Measurements from ENCODE around the gene DNAJC16.

The DNAJC16 gene

DNA sequence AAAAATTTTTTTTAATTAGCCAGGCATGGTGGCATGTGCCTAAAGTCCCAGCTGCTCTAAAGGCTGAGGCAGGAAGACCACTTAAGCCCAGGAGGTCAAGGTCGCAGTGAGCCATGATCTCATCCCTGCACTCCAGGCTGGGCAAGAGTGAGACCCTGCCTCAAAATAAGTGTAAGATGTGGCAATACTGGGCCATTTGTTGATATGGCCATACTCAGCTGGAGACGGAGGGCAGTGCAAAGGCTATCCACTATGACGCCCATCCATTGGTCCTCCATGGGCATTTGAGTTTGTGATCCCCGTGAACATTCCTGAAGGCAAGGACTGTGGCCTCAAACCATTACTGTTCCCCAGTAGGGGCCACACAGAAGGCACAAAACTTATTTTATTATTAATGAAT is 4.1 kb upstream of the DNAJC16 start:
- no peak for DNase-seq (ENCODE audit: low read depth in 2 of 2)
- TF ChIP-seq, protein P1, sequence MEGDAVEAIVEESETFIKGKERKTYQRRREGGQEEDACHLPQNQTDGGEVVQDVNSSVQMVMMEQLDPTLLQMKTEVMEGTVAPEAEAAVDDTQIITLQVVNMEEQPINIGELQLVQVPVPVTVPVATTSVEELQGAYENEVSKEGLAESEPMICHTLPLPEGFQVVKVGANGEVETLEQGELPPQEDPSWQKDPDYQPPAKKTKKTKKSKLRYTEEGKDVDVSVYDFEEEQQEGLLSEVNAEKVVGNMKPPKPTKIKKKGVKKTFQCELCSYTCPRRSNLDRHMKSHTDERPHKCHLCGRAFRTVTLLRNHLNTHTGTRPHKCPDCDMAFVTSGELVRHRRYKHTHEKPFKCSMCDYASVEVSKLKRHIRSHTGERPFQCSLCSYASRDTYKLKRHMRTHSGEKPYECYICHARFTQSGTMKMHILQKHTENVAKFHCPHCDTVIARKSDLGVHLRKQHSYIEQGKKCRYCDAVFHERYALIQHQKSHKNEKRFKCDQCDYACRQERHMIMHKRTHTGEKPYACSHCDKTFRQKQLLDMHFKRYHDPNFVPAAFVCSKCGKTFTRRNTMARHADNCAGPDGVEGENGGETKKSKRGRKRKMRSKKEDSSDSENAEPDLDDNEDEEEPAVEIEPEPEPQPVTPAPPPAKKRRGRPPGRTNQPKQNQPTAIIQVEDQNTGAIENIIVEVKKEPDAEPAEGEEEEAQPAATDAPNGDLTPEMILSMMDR (IDR thresholded peaks at IDR 0.05; ENCODE audit: low read depth, low read length) = no peak
- H3K4me3 ChIP-seq (replicated peaks in 1 of 2; ENCODE audit: low read depth in 2 of 2, low read length in 2 of 2) = no peak overlapping the region

DNA sequence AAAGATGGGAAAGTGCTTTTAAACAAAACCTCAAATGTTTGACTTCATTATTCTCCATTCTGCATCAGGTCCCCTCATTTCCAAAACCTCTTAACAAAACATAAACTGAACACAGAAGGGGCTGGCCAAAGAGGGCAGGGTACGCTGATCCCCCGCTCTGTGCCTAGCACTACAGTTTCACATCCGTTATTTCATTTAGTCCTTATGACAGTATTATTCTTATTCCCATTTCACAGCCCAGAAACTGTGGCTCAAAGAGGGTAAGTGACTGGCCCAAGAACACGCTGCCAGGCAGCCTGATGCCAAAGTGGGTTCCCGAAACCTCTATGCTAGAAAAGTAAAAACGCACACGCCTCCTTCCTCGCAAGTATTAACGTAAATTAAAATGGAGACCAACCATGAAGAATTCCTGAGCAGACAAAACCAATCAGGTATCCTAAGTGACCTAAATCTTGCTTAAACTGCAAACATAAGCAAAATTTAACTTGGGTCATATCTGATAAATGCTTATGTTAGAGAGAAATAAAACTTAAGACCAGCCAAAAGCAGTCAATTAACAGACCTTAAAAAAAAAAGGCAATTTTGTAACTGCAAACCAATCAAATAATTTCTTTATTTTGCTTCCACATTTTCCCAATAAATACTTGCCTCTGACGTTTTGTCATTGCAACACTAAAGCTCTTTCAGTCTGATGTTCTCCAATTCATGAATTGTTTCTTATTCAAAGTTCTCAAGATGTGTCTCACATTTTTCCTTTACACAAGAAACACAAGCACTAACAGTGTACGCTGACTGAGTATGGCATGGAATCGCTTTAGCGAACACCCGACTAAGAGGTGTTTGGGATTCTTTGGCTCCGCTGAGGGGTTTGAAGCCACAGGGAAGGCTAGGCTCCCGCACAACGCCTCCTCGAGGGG is 3.3 kb upstream of the DNAJC16 start:
- peak overlapping the region; percentile 67 to 69 for H3K4me3 ChIP-seq (replicated peaks in 1 of 2; ENCODE audit: low read depth in 2 of 2, low read length in 2 of 2)
- TF ChIP-seq, protein P1 (IDR thresholded peaks at IDR 0.05; ENCODE audit: low read depth, low read length) = no peak
- DNase-seq (ENCODE audit: low read depth in 2 of 2) = peak in 1 of 2 donors; percentile 50

DNA sequence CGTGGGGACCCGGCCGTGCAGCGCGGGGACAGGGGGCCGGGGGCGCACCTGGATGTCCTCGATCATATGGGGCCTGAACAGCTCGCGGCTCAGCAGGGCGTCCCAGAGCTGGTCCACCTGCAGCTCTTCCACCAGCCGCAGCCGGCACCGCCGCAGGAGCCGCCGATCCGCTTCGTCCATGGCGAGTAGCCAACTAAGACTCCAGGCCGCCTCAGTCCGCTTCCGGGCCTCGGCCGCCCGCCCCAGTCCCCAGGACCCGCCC is 2.7 kb upstream of the DNAJC16 start, which contains the start of gene CASP9:
Gene CASP9 (minus strand): TSS at position 195 of the 262 bp plus-strand sequence. CDS start 15 bp downstream, at position 180.
- TF ChIP-seq, protein P1 (IDR thresholded peaks at IDR 0.05; ENCODE audit: low read depth, low read length) = no peak
- no peak for DNase-seq (ENCODE audit: low read depth in 2 of 2)
- H3K4me3 ChIP-seq (replicated peaks in 1 of 2; ENCODE audit: low read depth in 2 of 2, low read length in 2 of 2) = peak within 1 kb of the TSS; percentile 70 to 77

DNA sequence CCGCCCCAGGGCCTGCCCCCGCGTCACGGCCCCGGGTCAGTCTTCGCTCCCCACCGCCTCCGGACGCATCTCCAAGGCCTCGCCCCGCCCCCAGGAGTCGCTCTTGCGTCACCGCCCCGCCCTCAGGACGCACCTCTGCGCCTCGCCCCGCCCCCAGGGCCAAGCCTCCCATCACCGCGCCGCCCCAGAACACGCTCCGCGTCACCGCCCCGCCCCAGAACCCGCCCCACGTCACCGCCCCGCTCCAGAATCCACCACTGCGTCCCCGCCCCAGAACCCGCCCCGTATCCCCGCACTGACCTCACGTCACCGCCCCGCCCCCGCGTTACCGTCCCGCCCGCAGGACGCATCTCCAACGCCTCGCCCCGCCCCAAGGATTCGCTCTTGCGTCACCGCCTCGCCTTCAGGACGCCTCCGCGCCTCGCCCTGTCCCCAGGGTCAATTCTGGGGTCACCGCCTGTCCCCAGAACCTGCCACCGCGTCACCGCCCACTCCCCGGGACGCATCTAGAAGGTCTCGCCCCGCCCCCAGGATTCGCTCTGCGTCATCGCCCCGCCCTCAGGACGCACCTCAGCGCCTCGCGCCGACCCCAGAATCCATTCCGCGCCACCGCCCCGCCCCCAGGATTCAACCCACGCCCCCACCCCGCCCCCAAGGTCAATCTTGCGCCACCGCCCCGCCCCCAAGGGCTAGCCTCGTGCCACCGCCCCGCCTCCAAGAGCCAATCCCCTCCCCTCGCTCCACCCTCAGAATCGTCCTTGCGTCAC is 2.2 kb upstream of the DNAJC16 start:
- TF ChIP-seq, protein P1 (IDR thresholded peaks at IDR 0.05; ENCODE audit: low read depth, low read length) = no peak
- peak overlapping the region; percentile 67 to 77 for H3K4me3 ChIP-seq (replicated peaks in 1 of 2; ENCODE audit: low read depth in 2 of 2, low read length in 2 of 2)
- DNase-seq (ENCODE audit: low read depth in 2 of 2) = peak; percentile 99 to 100

DNA sequence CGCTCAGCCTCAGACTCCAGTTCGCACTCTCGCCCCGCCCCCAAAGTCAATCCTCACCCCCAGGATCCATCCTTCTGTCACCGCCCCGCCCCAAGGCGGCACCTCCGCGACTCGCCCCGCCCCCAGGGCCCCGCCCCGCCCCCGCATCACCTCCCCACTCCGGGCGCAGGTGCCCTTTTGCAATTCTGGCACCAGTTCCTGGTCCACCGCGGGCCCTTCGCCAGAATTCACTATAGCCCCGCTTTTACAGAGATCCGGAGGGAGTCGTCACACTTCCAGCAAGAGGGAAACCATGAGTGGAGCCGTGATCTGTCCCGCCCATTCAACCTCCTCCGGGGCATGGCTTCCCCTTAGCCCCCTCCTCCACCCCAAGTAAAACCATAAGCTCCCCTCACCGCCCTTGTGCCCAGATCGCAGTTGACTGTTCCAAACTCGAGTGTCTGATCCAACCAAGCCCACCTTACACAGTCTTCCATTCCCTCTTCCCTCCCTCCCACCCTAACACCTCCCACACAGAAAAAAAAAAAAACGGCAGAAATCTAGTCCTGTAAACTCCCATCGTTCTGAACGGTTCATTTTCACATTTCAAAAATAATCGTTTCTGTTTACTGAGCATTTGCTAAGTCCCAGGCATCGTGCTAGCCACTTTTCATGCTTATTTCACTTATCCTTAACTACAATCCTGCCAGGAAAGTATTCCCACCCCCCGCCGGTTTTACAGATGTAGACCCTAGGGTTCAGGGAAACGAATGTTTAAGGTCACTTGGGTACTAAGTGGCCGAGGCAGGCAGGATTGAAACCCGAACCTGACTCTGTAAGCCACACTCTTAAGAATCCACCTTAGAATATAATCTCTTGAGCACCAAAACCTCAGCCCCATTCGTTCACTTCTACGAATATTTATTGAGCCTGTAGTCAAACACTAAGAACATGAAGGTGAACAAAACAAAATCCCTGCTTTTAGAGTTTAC is 1.3 kb upstream of the DNAJC16 start:
- H3K4me3 ChIP-seq (replicated peaks in 1 of 2; ENCODE audit: low read depth in 2 of 2, low read length in 2 of 2) = peak overlapping the region; percentile 70
- peak in 1 of 2 donors; percentile 10 for DNase-seq (ENCODE audit: low read depth in 2 of 2)
- TF ChIP-seq, protein P1 (IDR thresholded peaks at IDR 0.05; ENCODE audit: low read depth, low read length) = no peak

DNA sequence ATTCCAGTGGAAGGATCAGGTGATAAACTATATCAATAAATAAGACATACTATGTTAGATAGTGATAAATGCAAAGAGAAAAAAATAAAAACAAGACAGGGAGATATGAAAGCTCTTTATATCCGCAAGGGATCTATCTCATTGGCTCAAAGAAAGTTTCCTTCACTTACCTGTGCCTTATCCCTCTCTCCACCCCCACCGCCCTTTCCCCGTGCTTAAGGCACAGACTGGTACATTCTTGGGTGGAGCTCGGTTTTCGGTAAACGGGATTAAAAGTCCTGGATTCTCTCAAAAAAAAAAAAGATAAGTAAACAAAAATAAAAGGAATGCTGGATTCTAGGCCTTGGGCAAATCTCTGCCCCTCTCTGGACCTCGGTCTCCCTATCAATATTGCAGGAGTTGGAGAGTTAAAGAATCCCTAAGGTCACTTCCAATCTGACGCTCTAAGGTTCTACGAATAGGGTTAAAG is 593 bp upstream of the DNAJC16 start:
- TF ChIP-seq, protein P1 (IDR thresholded peaks at IDR 0.05; ENCODE audit: low read depth, low read length) = no peak
- peak overlapping the region; percentile 80 to 90 for H3K4me3 ChIP-seq (replicated peaks in 1 of 2; ENCODE audit: low read depth in 2 of 2, low read length in 2 of 2)
- DNase-seq (ENCODE audit: low read depth in 2 of 2) = no peak
